H1 (cell line): ENCODE measurements around the gene ATP11A. TPM values are rescaled to one million over a fixed set of nuclear protein-coding genes. Genes with fewer than 3 reads are reported as not detected.

Experiments used
- CTCF ChIA-PET: fragments of 300-600 bp; sonication (Branson Sonifier 250); formaldehyde crosslinking; loops from one replicate; lab custom pipeline; 2021; ENCODE audit not compliant: partially characterized antibody; lab: Charles Lee
- POLR2A ChIA-PET: fragments of 300-600 bp; sonication (Branson Sonifier 250); formaldehyde crosslinking; loops from one replicate; lab custom pipeline; 2021; ENCODE audit warnings: inconsistent platforms; ENCODE audit not compliant: partially characterized antibody; lab: Charles Lee
- DNase-seq, 2 experiments: peaks; one replicate each; pipeline versions ENCODE4 v3.0.0 to v3.0.0-alpha.2; 2010 to 2022; ENCODE audit warnings: low spot score in 2 of 2, low read depth in 1 of 2, mixed read lengths in 1 of 2
- FAIRE-seq: peaks from 2 replicates; lab custom pipeline; 2011; peaks lifted over from hg19 to GRCh38; lab: Jason Lieb, UNC
- H2AFZ ChIP-seq: 2 replicates; pipeline ENCODE4 v1.8.1; 2012; ENCODE audit warnings: low read length, inconsistent platforms
- H2AK5ac ChIP-seq: 2 replicates; pipeline ENCODE4 v1.6.1; 2013; ENCODE audit warnings: low read depth, low read length
- H2BK120ac ChIP-seq: replicated peaks from 2 replicates; pipeline ENCODE3; 2013; ENCODE audit warnings: low read depth, low read length, inconsistent platforms
- H2BK12ac ChIP-seq: 2 replicates; pipeline ENCODE4 v1.6.1; 2013; ENCODE audit warnings: low read depth, low read length
- H2BK15ac ChIP-seq: 2 replicates; pipeline ENCODE4 v1.6.1; 2013; ENCODE audit warnings: low read length
- H2BK20ac ChIP-seq: 2 replicates; pipeline ENCODE4 v1.6.1; 2013; ENCODE audit warnings: low read length
- H2BK5ac ChIP-seq: 2 replicates; pipeline ENCODE4 v1.6.1; 2013; ENCODE audit warnings: low read depth, low read length
- H3K14ac ChIP-seq: 2 replicates; pipeline ENCODE4 v1.6.1; 2013; ENCODE audit warnings: inconsistent platforms; ENCODE audit not compliant: insufficient read length
- H3K18ac ChIP-seq: 2 replicates; pipeline ENCODE4 v1.6.1; 2013; ENCODE audit warnings: low read length; ENCODE audit errors: extremely low read depth
- H3K23ac ChIP-seq: 2 replicates; pipeline ENCODE4 v1.6.1; 2013; ENCODE audit warnings: inconsistent platforms; ENCODE audit not compliant: insufficient read length
- H3K23me2 ChIP-seq: 2 replicates; pipeline ENCODE4 v1.6.1; 2013; ENCODE audit warnings: low read depth, low read length
- H3K27ac ChIP-seq: 2 replicates; pipeline ENCODE4 v1.6.1; 2011; ENCODE audit warnings: low read depth, low read length, inconsistent platforms
- H3K27me3 ChIP-seq, 4 experiments: replicated peaks in 1 of 4; 1 replicate in 1 of 4; 2 replicates in 3 of 4; pipeline versions ENCODE4 v1.6.1 to v1.8.1; 2011 to 2013; ENCODE audit warnings: low read length in 3 of 4, mild to moderate bottlenecking in 3 of 4, inconsistent platforms in 2 of 4, mixed read lengths in 2 of 4, moderate library complexity in 1 of 4; ENCODE audit not compliant: control insufficient read depth in 3 of 4, insufficient read depth in 3 of 4; ENCODE audit errors: extremely low read depth in 1 of 4
- H3K36me3 ChIP-seq, 4 experiments: 2 replicates each; pipeline versions ENCODE4 v1.6.1 to v1.8.1; 2011 to 2013; ENCODE audit warnings: mild to moderate bottlenecking in 4 of 4, low read length in 3 of 4, moderate library complexity in 2 of 4, control low read depth in 1 of 4, inconsistent platforms in 1 of 4; ENCODE audit not compliant: insufficient read depth in 4 of 4, control insufficient read depth in 2 of 4
- H3K4ac ChIP-seq: replicated peaks from 2 replicates; pipeline ENCODE3; 2013; ENCODE audit warnings: low read length, low read depth, mixed read lengths, inconsistent platforms; ENCODE audit not compliant: insufficient read length
- H3K4me1 ChIP-seq, 4 experiments: replicated peaks in 1 of 4; 1 replicate in 1 of 4; 2 replicates in 3 of 4; pipeline versions ENCODE4 v1.6.1 to v1.8.1; 2011 to 2013; ENCODE audit warnings: low read length in 3 of 4, inconsistent platforms in 2 of 4, mixed read lengths in 1 of 4; ENCODE audit not compliant: insufficient read depth in 4 of 4, control insufficient read depth in 3 of 4
- H3K4me2 ChIP-seq, 2 experiments: 2 replicates each; pipeline versions ENCODE4 v1.6.1 to v1.8.1; 2011 to 2013; ENCODE audit warnings: low read depth in 2 of 2, low read length in 2 of 2, control low read depth in 1 of 2, inconsistent platforms in 1 of 2, mild to moderate bottlenecking in 1 of 2; ENCODE audit not compliant: insufficient read depth in 1 of 2
- H3K4me3 ChIP-seq, 4 experiments: fragments of 200-600, 300-600 bp in 1 of 4; sonication (generic), shearing (Covaris generic), sonication (Bioruptor Twin) in 1 of 4; 2 replicates each; pipeline versions ENCODE4 v1.5.1 to v1.8.1; 2011 to 2016; ENCODE audit warnings: low read length in 4 of 4, low read depth in 3 of 4, control low read depth in 2 of 4, inconsistent platforms in 2 of 4, mild to moderate bottlenecking in 2 of 4, mixed read lengths in 1 of 4, moderate library complexity in 1 of 4; ENCODE audit not compliant: insufficient read depth in 2 of 4; ENCODE audit errors: extremely low read depth in 1 of 4
- H3K56ac ChIP-seq: replicated peaks from 2 replicates; pipeline ENCODE3; 2013; ENCODE audit warnings: low read depth, mild to moderate bottlenecking, mixed read lengths, low read length, inconsistent platforms; ENCODE audit not compliant: insufficient read length
- H3K79me1 ChIP-seq: 2 replicates; pipeline ENCODE4 v1.6.1; 2013; ENCODE audit warnings: low read depth, low read length, control low read depth
- H3K79me2 ChIP-seq, 2 experiments: 2 replicates each; pipeline versions ENCODE4 v1.6.1 to v1.8.1; 2012 to 2013; ENCODE audit warnings: low read length in 2 of 2, mild to moderate bottlenecking in 2 of 2, inconsistent platforms in 1 of 2; ENCODE audit not compliant: insufficient read depth in 2 of 2, control insufficient read depth in 1 of 2
- H3K9ac ChIP-seq, 4 experiments: replicated peaks in 1 of 4; 1 replicate in 1 of 4; 2 replicates in 3 of 4; pipeline versions ENCODE4 v1.6.1 to v1.8.1; 2011 to 2013; ENCODE audit warnings: low read depth in 3 of 4, low read length in 3 of 4, control low read depth in 2 of 4, mild to moderate bottlenecking in 2 of 4, moderate library complexity in 2 of 4, inconsistent platforms in 1 of 4; ENCODE audit errors: extremely low read depth in 1 of 4
- H3K9me3 ChIP-seq, 2 experiments: 2 replicates each; pipeline versions ENCODE4 v1.6.1 to v1.8.1; 2012 to 2013; ENCODE audit warnings: mild to moderate bottlenecking in 2 of 2, moderate library complexity in 2 of 2, control low read depth in 1 of 2, inconsistent platforms in 1 of 2, low read depth in 1 of 2, low read length in 1 of 2, mixed read lengths in 1 of 2; ENCODE audit not compliant: insufficient read depth in 2 of 2
- H4K20me1 ChIP-seq, 2 experiments: replicated peaks in 1 of 2; 2 replicates each; pipeline versions ENCODE3 to v1.8.1; 2011 to 2013; ENCODE audit warnings: inconsistent platforms in 2 of 2, low read length in 2 of 2, mild to moderate bottlenecking in 1 of 2; ENCODE audit not compliant: insufficient read depth in 2 of 2, control insufficient read depth in 1 of 2
- H4K5ac ChIP-seq: 2 replicates; pipeline ENCODE4 v1.6.1; 2013; ENCODE audit warnings: low read length, low read depth, mixed read lengths, inconsistent platforms; ENCODE audit not compliant: insufficient read length
- H4K8ac ChIP-seq: 2 replicates; pipeline ENCODE4 v1.8.0; 2013; ENCODE audit warnings: mild to moderate bottlenecking, moderate library complexity, low read length, inconsistent platforms; ENCODE audit not compliant: insufficient read depth; ENCODE audit errors: extremely low read depth
- H4K91ac ChIP-seq: replicated peaks from 2 replicates; pipeline ENCODE3; 2013; ENCODE audit warnings: low read length, mixed read lengths, inconsistent platforms; ENCODE audit not compliant: insufficient read length
- BRCA1 ChIP-seq: IDR thresholded peaks from 2 replicates; pipeline ENCODE4 v1.6.1; 2012; ENCODE audit warnings: low read depth, low read length, improper control_type of control experiment
- CBX5 ChIP-seq: fragments of 300-800, 300-1000 bp; sonication (generic); IDR thresholded peaks from 2 replicates; pipeline ENCODE4 v1.7.1; 2016; ENCODE audit warnings: antibody characterized with exemption, low read length, low read depth
- CEBPB ChIP-seq: IDR thresholded peaks from 2 replicates; pipeline ENCODE4 v1.6.1; 2012; ENCODE audit warnings: low read depth, low read length
- CHD1 ChIP-seq: IDR thresholded peaks from 2 replicates; pipeline ENCODE4 v1.6.1; 2012; ENCODE audit warnings: low read depth, low read length, improper control_type of control experiment
- CTBP2 ChIP-seq: IDR thresholded peaks from 2 replicates; pipeline ENCODE4 v1.7.0; 2011; ENCODE audit warnings: borderline replicate concordance, mild to moderate bottlenecking, moderate library complexity, mixed read lengths, low read length; ENCODE audit not compliant: insufficient read depth, insufficient read length
- EGR1 ChIP-seq: IDR thresholded peaks from 2 replicates; pipeline ENCODE4 v1.6.1; 2011; ENCODE audit warnings: low read depth, low read length, borderline replicate concordance
- GTF2F1 ChIP-seq: IDR thresholded peaks from 2 replicates; pipeline ENCODE4 v1.6.1; 2012; ENCODE audit warnings: low read depth, low read length, improper control_type of control experiment, borderline replicate concordance
- KDM1A ChIP-seq: fragments of 200-600, 300-600 bp; sonication (generic); IDR thresholded peaks from 2 replicates; pipeline ENCODE4 v1.7.1; 2016; ENCODE audit warnings: mild to moderate bottlenecking, low read length, borderline replicate concordance
- POLR2A ChIP-seq, 2 experiments: IDR thresholded peaks; 1 replicate in 1 of 2; 2 replicates in 1 of 2; pipeline ENCODE4 v1.6.1; 2011; ENCODE audit warnings: low read depth in 2 of 2, low read length in 2 of 2, mild to moderate bottlenecking in 2 of 2; ENCODE audit errors: control extremely low read depth in 1 of 2
- RFX5 ChIP-seq: IDR thresholded peaks from 2 replicates; pipeline ENCODE4 v1.6.1; 2011; ENCODE audit warnings: low read depth, low read length, improper control_type of control experiment, borderline replicate concordance
- SIX5 ChIP-seq: IDR thresholded peaks from 2 replicates; pipeline ENCODE4 v1.6.1; 2011; ENCODE audit warnings: mild to moderate bottlenecking, low read depth, low read length
- SP2 ChIP-seq: IDR thresholded peaks from 2 replicates; pipeline ENCODE4 v1.6.1; 2012; ENCODE audit warnings: mild to moderate bottlenecking, low read length, inconsistent platforms
- TCF12 ChIP-seq: IDR thresholded peaks from 2 replicates; pipeline ENCODE4 v1.6.1; 2011; ENCODE audit warnings: low read depth, mild to moderate bottlenecking, low read length
- TEAD4 ChIP-seq: IDR thresholded peaks from 2 replicates; pipeline ENCODE4 v1.6.1; 2012; ENCODE audit warnings: low read depth, low read length, inconsistent platforms, mixed read lengths
- ZNF274 ChIP-seq: IDR thresholded peaks from 2 replicates; pipeline ENCODE4 v1.7.0; 2012; ENCODE audit warnings: low read length, borderline replicate concordance; ENCODE audit errors: extremely low read depth
- WGBS, 2 experiments: shearing (Covaris generic) in 1 of 2; methylation state at CpG; one replicate each; pipeline versions ENCODE4 v1.1.6 to v1.1.7; 2013 to 2015; ENCODE audit warnings: low lambda C conversion rate in 2 of 2, mixed read lengths in 2 of 2, inconsistent platforms in 1 of 2, low coverage in 1 of 2, missing lambda C conversion rate in 1 of 2; ENCODE audit not compliant: insufficient replicate concordance in 2 of 2, insufficient coverage in 1 of 2, insufficient read length in 1 of 2; ENCODE audit errors: extremely low coverage in 1 of 2, missing lambda C conversion rate in 1 of 2; 5-methylcytosine and 5-hydroxymethylcytosine counted together
- polyA plus RNA-seq, 7 experiments: library from polyadenylated mRNA; depleted of rRNA in 3 of 7; stranded (reverse) in 5 of 7; unstranded in 2 of 7; fragments of >200 nt in 5 of 7; fragments of 200-250 nt in 2 of 7; gene quantifications; 1 replicate in 5 of 7; 2 replicates in 1 of 7; 4 replicates in 1 of 7; pipeline versions ENCODE4 v1.2.1 to v1.2.3, GENCODE V29; 2011 to 2013; ENCODE audit warnings: missing spikeins in 2 of 7, mixed read lengths in 2 of 7
- total RNA-seq: library from RNA; stranded (reverse); fragmentation: NEBNext Ultra II Directional; extraction: Animal tissue kit (Norgen Biotek cat#: 25700); gene quantifications from 2 replicates; pipeline ENCODE4 v1.2.1, GENCODE V29; 2021

The ATP11A gene
- total and polyA plus RNA-seq, 2 of the 8 experiments (the other 6 are each of a cell fraction or from before 2014, with no cell fraction given), result 28.8 to 72.9 TPM

DNA sequence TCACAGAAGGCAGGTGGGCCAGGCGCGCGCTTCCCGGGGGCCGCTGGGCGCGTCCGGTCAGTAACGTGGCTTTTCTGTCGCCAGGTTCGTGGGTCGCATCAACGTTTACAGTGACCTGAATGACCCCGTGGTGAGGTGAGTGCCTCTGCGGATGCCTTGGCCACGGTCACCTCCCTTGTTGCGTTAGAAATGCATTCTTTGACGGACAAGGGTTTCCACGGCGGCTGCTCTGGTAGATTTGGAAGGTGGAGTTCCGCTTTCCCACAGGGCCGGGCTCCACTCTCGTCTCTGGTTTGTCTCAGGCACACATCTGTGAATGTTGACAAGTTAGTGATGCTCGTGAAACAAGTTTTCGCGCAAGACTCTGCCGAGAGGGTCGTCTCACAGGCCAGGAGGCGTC is 130.0 kb downstream of the ATP11A start:
- ChIA-PET CTCF (interaction anchor here (0.6 kb wide), 1 partner anchor 199 kb away, joined by 4 read pairs; no protein-coding TSS in a partner anchor), POLR2A (no interaction called here)
- Histone ChIP-seq H3K36me3 (peaks cover 13 to 71% (median 43%) of the 10 kb centered on the region in 4 experiments; a peak in 7 of 8 replicates), H3K4me1 (no peaks in the 10 kb centered on the region), H3K4me2 (no peak overlapping the region), H2BK20ac (no peak overlapping the region), H3K9ac (no peak overlapping the region), H3K4ac (no peak overlapping the region), H4K91ac (no peak overlapping the region), H3K14ac (no peak overlapping the region), H2AK5ac (no peak overlapping the region), H2BK120ac (no peak overlapping the region), H4K20me1 (no peaks in the 10 kb centered on the region), H4K8ac (no peak overlapping the region), H3K9me3 (peaks cover 15 to 16% of the 10 kb centered on the region in 2 experiments; a peak in 3 of 4 replicates), H2BK15ac (no peak overlapping the region), H3K27me3 (no peaks in the 10 kb centered on the region), H3K18ac (no peak overlapping the region), H2BK5ac (no peak overlapping the region), H3K79me1 (no peaks in the 10 kb centered on the region; the same call in 1 of the 2 replicates), H3K79me2 (no peaks in the 10 kb centered on the region), H4K5ac (no peak overlapping the region), H3K27ac (no peak overlapping the region), H2AFZ (no peak overlapping the region), H2BK12ac (no peak overlapping the region), H3K4me3 (no peak overlapping the region), H3K23ac (no peak overlapping the region), H3K23me2 (no peaks in the 10 kb centered on the region), H3K56ac (no peak overlapping the region)
- DNase-seq (no peak), FAIRE-seq (no peak)
- 91% methylated on average over 29 of the region's 29 CpGs; no CpG with 5 or more reads in 1 of the 2 experiments for WGBS, 2 experiments
- TF ChIP-seq KDM1A (no peak), EGR1 (no peak), TEAD4 (no peak), ZNF274 (no peak), GTF2F1 (no peak), BRCA1 (no peak), TCF12 (no peak), CBX5 (no peak), SIX5 (no peak), CTBP2 (no peak), CHD1 (no peak), RFX5 (no peak), POLR2A (IDR thresholded peaks at IDR 0.05; ENCODE audit: control extremely low read depth in 1 of 2, low read depth in 2 of 2, low read length in 2 of 2) (no peak), SP2 (no peak), CEBPB (no peak)
